GM18511 (cell line): ENCODE data around the gene DSCAM.
"Not testable (repeated sequence)": the region's sequence is repeated elsewhere in the genome, so short reads cannot be mapped to it uniquely, and the experiment has no call there.

Source experiments
- ATAC-seq: cut with Tn5 transposase; IDR thresholded peaks from one replicate; pipeline ENCODE4 v1.9.1; 2021; ENCODE audit warnings: mild to moderate bottlenecking, moderate library complexity; ENCODE audit not compliant: unreplicated experiment

The DSCAM gene

DNA sequence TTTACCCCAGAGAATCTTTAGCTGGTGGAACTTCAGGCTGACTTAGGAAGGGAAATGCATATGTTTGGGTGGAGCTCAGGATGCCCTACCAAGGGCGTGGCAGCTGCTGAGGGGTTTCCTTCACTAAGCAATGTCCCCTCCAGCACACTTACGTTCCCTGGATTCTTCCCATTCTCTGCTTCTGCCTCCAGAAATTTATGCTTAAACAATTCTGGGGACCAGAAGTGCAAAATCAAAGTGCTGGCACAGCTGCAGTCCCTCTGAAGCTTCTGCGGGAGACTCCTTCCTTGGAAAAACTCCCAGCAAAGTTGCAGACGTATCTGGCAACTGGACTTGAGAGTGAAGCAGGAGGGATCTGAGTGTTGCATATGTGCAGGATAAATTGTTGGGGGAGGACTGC, 576.9 kb downstream of the DSCAM start:
- ATAC-seq: no peak

DNA sequence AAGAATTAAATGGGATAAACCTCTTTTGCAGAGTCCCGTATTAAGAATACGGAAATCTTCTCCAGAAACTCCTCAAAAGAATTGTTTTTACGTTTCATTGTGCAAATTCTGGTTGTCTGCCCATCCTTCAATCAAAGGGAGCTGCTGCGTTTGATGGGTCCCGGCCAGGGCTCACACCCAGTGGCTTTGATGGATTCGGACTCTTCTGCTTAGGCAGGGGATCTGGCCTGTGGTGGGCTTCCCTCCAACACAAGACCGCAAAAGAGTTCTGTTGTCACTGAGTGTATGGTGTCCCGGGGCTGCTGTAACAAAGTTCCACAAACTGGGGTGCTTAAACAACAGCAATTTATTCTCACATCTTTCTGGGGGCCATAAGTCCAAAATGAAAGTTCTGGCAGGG, 577.7 kb downstream of the DSCAM start:
- no peak for ATAC-seq

DNA sequence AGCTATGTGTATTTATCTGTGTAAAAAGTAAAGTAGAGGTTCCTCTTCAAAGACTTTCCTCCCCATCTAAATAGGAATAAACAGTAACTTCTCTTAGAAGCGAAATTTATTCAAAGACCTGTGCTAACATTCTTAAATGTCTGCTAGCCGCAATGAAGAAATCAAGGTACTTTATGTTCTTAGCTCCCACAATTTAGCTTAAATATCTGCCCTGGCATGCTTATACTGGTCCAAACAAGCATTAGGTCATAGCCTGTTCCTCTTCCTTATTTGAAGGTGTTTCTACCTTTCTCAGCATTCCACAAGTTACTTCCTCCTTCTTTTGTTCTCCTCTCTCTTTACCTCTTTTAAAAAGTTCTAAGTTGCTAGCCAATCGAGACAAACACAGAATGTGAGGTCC, 588.5 kb downstream of the DSCAM start:
- not testable (repeated sequence) for ATAC-seq

DNA sequence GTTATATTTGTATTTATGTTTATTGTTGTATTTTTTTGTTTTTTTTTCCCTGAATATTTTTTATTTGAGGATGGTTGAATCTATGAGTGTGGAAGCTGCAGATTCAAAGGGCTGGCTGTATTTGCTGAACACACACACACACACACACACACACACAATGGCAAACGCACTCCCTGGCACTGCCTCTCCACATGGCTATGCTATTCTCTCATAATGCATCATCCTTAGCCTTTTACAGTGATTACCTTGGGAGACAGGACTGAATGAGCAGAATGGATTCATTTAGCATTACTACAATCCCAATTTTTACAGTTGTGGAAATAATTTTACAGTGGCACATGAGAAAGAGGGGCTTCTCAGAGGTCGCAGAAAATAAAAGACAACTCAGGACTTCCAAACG, 589.6 kb downstream of the DSCAM start:
- ATAC-seq: no peak

DNA sequence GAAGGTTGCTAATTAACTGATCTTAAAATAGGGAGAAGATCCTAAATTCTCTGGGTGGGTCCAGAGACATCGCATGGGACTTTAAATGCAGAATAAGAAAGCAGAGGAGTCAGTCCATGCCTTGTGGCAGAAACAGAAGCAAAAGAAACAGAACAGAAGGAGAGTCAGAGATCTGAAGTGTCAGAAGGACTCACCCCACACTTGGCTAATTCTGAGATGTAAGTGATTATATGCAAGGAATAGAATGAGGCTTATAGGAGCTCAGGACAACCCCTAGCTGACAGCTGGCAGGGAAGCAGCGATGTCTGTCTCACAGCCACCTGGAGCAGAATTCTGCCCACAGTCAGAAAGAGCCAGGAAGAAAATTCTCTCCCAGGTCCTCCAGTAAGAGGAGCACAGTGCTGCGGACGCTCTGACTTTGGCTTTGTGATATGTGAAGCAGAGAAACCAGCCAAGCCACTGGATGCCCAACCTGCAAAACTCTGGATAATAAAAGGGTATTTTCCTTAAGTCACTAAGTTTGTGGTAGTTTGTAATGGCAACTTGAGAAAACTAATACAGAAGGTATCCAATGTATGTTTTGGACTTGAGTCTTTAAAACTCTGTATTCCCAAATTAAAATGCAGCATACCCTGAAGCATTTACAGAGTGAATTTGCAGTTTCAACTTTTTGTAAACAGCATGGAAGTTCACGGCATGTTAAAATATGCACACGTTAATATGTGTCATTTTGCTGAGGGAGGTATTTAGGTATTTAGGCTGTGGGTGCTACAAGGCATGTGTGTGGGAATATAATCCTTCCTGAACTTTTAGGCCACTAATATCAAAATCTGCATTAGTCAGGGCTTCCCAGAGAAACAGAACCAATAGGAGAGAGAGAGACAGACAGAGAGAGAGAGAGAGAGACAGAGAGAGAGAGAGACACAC, 591.2 kb downstream of the DSCAM start:
- no peak for ATAC-seq

DNA sequence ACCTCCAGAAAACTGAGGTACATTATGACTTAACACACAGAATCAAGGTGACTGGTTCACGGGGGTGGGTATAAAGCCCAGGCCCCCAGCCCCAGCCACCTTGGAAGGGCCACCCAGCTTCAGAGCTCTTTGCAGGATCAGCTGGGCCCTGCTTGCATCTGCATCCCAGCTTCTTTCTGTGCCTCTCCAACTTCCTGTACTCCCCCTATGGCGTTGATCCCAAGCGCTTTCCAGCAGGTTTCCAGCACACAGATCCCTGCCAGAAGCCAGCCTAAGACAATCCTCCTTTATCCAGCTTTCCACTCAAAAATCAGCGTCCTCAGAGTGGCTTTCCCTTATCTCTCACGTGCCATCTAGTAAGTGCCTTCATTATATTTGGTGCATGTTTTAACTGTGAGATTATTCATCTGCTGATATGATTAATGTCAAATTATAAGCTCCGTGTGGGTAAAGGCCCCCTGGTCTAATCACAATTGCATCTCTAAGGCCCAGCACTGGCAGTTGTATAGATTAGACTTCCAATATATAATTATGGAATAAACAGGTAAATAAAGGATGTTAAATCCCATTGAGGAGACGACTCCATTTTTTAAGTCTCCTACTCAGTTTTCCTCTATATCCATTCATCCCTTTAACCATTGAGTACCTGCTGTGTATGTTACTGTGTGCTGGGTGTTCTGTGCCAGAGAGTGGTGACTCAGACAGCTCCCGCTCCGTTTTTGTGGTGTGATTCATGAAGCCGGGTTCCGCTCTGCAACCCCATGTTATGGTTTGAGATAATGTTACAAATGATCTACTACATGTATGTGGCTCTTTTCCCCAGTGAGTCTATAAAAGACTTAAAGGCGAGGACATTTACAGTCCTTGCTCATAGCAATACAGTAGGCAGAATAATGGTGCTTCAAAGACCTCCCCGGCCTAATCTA, 592.2 kb downstream of the DSCAM start:
- ATAC-seq: no peak

DNA sequence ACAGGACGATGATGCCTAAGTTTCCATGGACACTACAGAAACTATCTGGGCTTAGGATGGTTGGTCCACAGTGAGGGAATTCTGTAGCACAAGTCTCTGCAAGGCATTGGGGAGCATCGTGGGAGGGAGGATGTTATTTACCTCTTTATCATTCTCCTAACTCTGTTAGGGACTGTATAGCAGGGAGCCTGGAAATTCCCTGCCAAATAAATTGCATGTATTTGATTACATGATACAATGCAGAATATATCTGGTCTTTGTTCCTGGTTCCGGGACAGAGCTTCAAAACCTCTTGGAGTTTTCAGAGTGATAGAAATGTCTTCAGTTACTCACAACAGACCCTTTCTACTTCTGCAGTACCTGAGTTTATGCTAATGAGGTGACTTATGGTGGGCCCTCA, 593.8 kb downstream of the DSCAM start:
- ATAC-seq: no peak

DNA sequence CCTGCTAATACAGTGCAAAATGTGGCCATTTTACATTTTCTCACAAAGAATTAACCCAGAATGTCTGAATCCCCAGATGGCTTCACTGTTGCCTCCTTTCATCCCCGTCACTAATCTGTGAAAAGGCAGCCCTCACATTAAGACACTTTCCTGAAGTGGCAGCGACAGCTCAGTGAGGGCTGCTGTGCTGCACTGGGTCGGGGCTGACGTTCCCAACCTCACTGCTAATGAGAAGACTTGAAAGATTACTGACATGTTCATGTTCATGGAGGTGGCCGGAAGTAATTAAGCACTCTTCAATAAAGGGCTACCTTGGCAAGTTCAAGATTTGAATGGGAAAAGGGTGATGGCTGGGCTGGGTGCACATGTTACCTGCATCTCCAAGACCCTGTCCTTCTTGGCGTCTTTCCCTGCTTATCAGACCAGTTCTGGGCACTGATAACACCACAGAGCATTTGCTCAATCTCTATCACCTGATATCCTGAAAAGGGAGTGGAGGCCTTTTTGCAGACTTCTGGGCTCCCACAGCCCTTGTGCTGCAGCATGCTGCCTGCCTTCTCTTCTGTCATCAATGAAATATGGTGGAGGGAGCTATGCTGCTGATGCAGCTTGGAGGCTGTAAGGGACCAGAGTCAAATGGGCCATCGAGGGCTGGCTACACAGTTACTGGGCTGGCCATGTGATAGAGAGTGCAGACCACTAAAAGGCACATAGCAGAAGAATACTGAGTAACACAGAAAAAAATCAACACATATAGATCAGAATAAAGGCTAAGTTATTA, 596.3 kb downstream of the DSCAM start:
- no peak for ATAC-seq

DNA sequence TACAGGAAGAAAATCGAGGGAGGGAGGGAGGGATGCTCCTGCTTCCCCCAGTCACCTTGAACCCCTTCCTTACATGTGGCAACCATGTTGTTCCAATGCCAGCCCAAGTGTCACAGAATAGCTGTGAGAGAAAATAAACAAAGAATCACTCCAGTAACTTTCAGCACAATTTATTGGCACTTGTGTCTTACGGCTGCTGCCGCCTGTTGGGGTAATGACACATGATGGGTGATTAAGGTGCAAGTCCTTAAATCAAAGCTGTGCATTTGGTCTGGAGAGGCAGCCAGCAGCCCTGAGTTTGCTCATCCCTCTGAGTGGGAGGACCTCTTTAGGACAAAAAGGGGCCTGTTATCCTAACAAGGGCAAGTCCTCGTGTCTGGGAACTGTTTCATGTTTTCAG, 602.0 kb downstream of the DSCAM start:
- no peak for ATAC-seq

DNA sequence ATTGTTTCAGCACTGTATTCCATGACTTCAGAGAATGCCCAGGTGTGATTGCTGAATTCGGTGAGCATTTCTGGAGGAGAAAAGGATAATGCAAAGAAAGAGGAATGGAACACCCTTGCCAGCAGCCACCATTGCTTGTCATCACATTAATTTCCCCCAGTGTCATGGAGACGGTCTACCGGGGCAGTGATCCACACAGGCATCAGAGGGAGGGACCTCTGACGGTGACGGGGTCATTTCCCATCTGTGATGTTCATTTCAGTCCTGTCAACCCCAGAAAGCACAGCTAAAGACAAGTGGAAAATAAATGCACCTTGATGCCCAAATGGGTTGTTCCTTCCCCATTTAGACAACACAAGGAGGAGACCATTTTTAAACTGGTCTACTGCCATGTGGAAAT, 603.3 kb downstream of the DSCAM start:
- ATAC-seq: no peak

DNA sequence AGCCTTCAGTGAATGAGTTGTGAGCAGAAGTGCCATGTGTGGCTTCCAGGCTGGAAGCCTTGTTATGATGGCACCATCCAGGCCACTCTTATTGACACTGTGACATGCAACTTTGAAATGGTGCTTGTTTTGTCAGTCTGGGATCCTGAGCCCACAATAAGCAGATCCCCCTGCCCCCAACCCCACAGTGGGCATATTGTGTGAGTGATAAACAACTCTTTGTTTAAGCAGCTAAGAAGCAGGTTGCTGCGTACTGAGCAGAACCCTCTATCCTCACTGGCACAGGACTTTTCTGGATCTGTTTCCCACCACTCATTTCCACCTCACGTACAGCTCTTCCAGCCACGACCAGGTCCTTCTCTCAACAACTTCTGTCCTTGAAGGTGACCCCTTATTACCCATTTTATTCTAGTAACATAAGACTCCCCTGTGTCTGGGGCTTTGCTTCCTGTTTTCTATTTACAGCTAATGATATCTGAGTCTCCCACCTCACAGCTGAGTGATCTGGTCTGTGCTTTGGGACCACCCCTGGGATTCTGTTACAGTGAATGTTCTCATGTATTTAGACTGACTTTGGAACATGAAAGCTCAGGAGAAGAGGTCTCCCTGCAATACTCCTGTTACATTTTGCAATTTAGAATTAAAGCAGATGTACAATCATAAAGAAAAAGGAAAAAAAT, 604.2 kb downstream of the DSCAM start:
- ATAC-seq: no peak

DNA sequence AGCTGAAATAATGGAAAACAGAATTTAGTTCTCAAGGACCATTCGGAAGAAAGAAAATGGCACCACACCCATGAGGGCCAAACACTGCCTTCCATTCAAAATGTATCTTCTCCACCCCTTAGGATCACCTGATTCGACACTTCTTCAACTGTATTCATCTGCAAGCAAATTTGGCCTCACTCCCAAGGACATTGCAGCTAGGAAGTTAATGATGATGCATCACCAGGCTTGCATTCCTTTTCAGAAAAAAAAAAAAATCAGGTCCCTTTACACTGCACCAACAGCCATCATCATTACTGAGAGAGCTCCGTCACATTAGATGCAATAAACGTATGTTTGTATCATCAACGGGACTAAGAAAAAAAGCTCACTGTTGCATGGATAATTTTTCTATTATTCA, 611.4 kb downstream of the DSCAM start:
- ATAC-seq: no peak

DNA sequence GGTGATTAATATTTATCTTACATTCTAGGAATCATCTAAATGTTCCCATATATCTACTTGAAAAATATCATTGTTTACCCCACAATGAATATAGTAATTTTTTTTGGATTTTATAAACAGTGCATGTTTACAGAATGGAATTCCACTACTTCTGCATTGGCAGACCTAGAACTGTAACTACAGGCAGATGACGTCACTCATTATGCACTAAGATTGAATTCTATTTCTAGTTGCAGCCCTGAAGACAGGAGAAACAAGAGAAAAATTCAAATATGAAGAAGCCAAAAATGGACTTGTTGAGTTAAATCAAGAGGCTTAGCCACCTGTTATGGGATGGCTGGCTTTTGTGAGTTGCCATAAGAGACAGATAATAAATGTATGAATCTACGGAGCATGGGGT, 615.0 kb downstream of the DSCAM start:
- ATAC-seq: no peak

DNA sequence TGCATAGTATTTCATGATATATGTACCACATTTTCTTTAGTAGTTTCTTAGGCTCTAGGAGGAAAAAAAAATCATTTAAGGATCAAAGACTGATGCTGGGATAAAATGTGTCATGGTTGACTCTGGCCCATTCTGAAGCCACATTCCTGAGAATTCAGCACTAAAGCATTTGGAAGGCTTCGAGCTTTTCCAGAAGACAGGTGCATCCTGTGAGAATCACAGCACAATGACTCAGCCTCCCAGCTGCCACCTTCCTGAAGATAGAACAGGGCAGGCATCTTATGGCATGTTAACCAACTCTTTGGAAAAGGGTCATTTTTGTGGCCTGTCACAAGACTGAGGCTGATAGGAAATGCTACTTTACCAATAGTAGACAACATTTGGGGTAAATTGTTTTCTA, 619.9 kb downstream of the DSCAM start:
- no peak for ATAC-seq

DNA sequence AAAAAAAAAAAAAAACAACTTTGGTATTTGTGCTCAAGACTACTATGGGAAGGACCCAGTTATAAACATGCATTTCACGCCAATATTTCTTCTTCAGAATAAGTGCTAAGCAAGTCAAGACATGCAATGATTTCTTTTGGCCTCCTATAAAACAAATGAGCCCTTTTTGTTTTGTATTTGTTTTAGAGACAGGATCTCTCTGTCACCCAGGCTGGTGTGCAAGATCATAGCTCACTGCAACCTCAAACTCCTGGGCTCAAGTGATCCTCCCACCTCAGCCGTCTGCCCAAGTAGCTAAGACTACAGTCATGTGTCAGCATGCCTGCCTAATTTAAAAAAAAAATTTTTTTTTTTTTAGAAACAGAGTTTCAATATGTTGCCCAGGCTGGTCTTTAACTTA, 631.0 kb downstream of the DSCAM start:
- no peak for ATAC-seq

DNA sequence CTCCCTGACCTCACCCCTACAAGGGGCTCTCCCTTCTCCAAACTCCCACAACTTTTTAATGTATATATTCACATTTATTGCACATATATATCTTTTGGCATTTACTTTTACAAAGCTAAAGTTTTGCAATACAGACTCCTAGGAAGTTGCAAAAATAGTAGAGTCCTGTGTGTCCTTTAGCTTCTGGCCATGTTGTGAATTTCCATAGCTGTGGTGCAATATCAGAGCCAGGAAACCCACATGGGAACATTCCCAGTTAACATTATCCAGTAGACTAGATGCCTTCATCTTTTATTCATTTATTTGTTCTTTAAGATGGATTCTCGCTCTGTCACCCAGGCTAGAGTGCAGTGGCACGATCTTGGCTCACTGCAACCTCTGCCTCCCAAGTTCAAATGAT, 636.7 kb downstream of the DSCAM start:
- no peak for ATAC-seq

DNA sequence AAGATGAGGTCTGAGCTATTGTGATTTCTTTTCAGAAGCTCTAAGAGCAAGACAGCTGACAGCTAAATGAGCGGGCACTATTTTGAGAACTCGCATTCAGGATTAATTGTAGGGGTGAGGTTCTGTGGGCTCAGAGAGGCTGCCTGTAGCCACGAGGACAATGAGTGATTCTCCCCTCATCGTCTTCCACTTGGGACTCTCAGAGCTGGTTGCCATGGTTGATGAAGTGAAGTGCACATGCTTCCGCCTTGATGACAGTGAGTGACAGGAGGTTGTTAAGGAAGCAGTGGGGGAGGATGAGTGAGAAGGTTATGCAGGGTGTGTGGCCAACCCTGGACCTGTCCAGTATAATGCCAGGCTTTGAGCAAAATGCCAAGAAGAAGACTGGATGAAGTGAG, 638.0 kb downstream of the DSCAM start:
- ATAC-seq: no peak

DNA sequence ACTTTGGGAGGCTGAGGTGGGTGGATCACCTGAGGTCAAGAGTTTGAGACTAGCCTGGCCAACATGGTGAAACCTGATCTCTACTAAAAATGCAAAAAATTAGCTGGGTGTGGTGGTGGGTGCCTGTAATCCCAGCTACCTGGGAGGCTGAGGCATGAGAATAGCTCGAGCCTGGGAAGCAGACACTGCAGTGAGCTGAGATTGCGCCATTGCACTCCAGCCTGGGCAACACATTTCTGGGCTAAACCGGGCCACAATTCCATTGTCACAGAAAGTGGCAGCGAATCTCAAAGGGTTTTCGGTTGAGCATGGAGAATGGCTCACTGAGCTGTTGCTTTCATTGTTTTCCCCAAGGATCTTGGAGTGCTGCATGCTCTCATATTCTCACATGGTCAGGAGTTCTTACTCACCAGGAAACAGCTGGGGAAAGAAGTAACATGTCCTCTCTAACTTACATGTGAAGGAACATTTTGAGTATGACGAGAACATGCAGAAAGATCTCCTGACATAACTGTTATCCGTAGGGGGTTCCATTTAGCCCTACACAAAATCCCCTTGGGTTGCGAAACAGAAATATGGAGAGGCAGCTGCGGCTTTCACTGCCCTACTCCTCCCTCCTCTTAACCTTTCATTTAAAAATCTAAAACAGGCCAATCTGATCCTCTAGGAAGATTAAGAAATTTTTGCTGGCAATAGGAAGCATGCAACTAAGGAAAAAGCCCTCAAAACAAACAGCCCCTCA, 638.6 kb downstream of the DSCAM start:
- ATAC-seq: no peak

DNA sequence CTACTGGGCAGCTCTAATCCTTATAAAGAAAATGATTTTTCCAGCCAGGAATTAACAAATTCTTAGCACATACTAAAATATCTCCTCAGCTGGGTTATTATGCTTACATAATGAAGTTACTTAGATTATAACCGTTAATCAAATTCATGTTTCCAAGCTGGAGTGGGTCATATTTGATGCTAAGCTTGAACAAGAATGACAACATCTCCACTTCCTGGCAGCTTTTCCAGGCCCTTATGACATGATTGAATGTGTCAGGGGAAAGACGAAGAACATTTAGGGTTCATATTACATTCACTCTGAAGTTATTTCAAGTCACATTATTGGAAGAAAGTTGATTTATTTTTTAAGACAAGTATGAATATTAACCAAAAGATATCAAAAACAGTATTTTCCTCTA, 646.0 kb downstream of the DSCAM start:
- no peak for ATAC-seq

DNA sequence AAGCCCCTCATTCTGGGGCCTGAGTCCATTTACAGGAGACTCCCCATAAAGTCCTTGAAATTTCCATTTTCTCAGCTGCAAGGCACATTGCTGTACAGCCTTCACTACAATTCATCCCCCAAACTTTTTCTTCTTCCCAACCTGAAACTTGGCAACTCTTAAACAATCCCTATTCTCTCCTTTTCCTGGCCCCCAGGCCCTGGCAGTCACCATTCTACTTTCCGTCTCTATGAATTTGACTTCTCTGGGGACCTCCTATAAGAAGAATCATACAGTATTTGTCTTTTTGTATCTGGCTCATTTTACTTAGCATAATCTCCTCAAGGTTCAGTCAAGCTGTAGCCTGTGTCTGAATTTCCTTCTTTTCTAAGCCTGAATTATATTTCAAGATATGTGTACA, 646.8 kb downstream of the DSCAM start:
- ATAC-seq: no peak
